Erythroblast (primary cell): ENCODE data around the gene ZNF217.
A peak's percentile ranks its signal among the peaks of the same experiment; 100 is the strongest.
"Not testable (repeated sequence)": the region's sequence is repeated elsewhere in the genome, so short reads cannot be mapped to it uniquely, and the experiment has no call there.

Experiments
- DNase-seq, 2 experiments: peaks; one replicate each; lab custom pipeline; 2025; lab: John Stamatoyannopoulos, UW
- GATA1 ChIP-seq: IDR thresholded peaks from 2 replicates; pipeline ENCODE4 v1.6.1; 2011; ENCODE audit warnings: low read depth, mild to moderate bottlenecking, control low read depth, low read length, moderate library complexity
- POLR2A ChIP-seq: IDR thresholded peaks from 2 replicates; pipeline ENCODE4 v1.6.1; 2011; ENCODE audit warnings: mild to moderate bottlenecking, low read length

The ZNF217 gene

DNA sequence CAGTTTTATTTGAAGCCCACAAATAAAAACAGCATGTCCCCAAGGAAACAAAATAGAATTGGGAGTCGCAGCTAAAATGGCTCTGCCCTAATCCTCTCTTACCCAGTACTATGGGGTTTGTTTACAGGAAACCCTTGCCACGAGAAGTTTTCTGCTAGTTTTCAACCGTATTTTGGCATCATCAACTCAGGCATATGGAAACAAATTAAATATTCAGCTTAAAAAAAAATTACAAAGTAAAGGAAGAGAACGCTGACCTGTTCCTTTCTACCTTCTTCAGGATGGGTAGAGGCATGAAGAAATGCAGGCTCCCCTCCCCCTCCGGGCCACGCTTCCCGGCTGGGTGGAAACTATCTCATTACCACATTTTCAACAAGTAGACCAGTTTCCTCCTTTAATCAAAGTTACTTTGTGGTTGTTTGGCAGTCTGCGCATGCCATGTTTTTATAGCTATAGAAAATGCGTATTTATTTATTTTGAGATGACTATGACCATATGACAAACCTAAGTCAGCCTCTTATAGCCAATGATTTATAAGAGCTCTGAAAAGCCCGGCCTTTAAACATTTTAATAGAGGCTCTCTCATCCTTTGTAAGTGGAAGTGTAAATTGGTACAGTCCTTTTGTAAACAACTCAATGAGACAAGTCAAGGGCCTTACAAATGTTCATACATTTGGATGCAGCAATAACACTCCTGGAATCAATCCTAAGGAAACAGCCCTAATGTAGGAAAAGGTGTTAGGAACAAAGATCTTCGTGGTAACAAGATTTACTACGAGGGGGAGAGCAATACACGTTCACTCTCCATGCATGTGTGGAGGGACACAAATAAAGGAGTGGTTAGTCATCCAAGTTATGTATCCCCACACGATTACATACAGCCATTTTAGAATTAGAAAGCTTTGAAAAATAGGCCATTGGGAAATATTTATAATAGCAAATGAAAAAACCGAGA is 16.1 kb upstream of the ZNF217 start:
- no peak for TF ChIP-seq GATA1
- TF ChIP-seq POLR2A, result peak; percentile 62
- peak; percentile 68 to 73 for DNase-seq

DNA sequence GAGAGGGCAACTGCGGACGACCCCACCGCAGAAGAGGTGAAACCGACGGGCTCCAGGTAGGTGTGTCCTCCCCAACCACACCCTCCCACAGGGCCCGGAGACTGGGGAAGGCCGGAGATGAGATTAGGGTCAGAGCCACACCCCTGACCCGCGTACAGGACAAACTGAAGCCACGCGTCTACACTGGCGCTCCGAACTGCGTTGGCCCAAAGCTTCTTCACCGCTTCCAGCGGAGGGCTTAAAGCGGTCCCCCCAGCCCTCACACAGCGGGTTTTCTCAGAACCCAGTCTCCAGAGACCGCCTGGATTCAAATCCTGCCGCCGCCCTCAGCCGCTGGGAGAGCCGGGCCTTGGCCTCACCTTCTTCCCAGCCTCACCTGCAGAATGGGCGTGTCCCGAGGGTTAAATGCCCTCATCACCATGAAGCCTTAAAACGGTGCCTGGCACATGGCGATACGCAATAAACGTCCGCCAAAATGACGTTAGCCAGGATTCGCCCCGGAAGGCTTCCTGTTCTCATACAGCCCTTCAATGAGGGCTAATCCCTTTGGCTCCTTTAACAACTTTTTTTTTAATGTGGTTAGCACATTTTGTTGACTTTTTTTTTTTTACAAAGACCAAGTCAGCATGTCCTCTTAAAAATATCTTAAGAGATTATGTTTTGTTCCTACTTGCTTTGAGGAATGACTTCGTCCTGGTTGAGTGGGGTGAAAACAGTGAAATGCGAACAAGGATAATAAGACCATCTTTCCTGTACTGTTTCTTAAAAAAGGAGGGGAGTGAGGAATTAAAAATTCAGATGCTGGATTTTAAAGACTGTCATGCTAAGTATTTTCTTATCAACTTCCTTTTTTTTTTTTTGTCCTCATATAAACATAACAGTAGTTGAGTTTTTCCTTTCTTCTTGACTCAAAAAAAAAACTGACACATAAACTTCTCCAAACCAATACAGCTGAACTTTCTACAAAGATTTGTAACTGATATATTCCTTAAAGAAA is 15.1 kb upstream of the ZNF217 start:
- peak in 1 of 2 experiments; percentile 41 for DNase-seq

GRCh38 chr20:53608071-53608455 is 14.4 kb upstream of the ZNF217 start:
- TF ChIP-seq POLR2A (no peak), GATA1 (no peak)
- DNase-seq, result no peak

More for the DNA sequence above, 15.1 kb upstream of the ZNF217 start:
- TF ChIP-seq GATA1 (no peak), POLR2A (no peak)

DNA sequence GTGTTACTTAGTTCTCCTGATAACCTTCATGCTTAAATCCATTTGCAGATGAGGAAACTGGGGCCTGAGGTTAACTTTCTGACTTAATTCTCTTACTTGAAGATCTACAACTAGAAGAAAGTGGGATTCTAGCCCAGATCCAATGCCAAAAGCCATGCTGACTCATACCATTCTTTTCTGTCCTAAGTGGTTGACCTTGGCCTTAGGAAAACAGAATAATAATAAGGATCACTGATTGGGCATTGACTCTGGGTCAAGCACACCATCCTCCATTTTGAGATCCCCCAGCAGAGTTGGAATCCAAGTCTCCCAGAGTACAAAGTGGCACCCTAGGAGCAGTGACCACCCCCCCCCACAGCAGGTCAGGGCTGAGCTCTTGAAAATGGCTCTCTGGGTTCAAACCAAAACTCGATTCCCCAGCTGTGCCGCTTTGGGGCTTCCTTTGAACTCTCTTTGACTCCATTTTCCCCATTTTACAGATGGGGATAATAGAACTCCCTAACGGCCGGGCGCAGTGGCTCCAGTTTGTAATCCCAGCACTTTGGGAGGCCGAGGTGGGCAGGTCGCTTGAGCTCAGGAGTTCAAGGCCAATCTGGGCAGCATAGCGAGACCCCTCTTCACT is 12.8 kb upstream of the ZNF217 start:
- DNase-seq, result no peak
- TF ChIP-seq GATA1 (no peak), POLR2A (no peak)

GRCh38 chr20:53605401-53605800 is 11.8 kb upstream of the ZNF217 start:
- DNase-seq, result not testable (repeated sequence)

DNA sequence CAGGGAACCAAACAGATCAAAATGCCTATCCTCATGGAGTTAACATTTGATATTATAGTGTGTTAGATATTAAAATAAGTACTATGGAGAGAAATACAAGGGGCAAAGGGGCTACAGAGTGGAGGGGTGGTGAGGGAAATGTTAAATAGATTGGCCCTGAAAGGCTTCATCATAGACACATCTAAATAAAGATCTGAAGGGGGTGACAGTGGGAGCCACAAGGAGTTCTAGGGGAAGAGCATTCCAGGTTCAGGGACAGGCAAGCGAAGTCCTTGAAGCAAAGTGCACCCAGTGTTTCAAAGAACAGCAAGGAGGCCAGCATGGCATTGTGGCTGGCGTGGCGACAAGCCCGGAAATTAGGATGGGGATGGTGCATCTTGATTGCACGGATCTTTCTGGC is 11.2 kb upstream of the ZNF217 start:
- DNase-seq, result not testable (repeated sequence)

- no peak for DNase-seq
- TF ChIP-seq GATA1 (no peak), POLR2A (no peak)
Measured at GRCh38 chr20:53602661-53603060, 9.0 kb upstream of the ZNF217 start.

GRCh38 chr20:53599910-53600632 is 6.4 kb upstream of the ZNF217 start:
- TF ChIP-seq POLR2A (no peak), GATA1 (no peak)
- no peak for DNase-seq

GRCh38 chr20:53599378-53599777 is 5.7 kb upstream of the ZNF217 start:
- DNase-seq, result no peak
- TF ChIP-seq POLR2A (no peak), GATA1 (no peak)

DNA sequence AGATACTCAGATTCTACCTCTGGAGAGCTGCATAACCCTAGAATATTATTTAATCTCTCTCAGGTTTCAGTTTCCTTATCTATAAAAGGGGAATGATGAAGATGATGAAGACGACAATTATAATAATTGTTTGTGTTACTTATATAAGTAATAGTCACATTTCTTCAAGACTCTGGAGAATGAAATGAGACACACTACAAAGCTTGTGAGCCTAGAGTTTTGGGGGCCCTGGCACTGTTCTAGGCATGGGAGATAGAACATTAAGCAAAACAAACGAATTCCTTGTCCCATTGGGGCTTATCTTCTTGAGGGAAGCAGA is 5.4 kb upstream of the ZNF217 start:
- no peak for TF ChIP-seq POLR2A
- DNase-seq, result no peak

DNA sequence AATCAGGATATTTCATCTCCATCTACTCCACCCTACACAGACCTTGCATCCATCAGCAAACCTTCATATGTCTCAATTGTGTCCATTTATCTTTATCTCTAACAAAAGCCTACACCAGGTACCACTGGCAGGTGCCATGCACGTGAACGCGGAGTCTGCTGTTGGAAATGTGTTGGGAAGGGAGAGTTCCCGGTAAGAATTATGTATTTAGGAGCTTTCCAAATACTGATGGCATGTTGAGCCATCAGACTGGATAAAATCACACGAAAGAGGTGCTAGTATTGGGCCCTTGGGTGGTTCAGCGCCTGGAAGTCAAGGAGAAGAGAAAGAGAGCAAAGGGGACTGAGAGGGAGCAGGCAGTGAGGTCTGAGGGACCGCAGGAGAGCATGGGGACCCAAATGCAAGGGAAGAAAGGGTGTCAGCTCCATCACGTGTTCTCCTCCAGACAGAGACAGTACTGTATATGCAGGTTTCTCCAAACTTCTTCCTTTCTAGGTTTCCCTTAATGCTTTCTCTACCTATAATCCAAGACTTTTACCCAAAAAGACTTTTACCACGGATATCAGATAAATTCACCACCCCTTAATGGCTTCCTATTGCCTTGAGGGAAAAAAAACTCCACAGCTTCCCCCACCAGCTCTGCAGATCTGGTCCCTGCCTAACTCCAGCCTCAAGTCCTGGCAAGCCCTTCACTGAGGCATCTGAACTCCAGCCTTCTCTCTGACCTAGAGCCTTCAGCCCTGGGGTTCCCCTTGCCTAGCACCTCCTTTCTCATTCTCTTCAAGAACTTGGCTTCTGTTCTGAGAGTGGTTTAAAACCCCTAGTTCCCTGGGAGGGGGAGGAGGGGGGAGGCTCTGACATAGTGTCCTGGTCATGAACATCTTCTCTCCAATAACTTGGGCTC is 4.8 kb upstream of the ZNF217 start:
- DNase-seq, result no peak
- no peak for TF ChIP-seq POLR2A
- TF ChIP-seq GATA1, result no peak

GRCh38 chr20:53597521-53598120 is 4.0 kb upstream of the ZNF217 start:
- TF ChIP-seq GATA1 (no peak), POLR2A (no peak)
- no peak for DNase-seq
